GM21528 (cell line): ENCODE measurements around the gene ARHGAP27.
"Not testable (repeated sequence)": the region's sequence is repeated elsewhere in the genome, so short reads cannot be mapped to it uniquely, and the experiment has no call there.

Source experiments
- ATAC-seq: cut with Tn5 transposase; IDR thresholded peaks from one replicate; pipeline ENCODE4 v1.9.1; 2021; ENCODE audit warnings: mild to moderate bottlenecking, moderate library complexity; ENCODE audit not compliant: unreplicated experiment, low FRiP score

Gene ARHGAP27, protein sequence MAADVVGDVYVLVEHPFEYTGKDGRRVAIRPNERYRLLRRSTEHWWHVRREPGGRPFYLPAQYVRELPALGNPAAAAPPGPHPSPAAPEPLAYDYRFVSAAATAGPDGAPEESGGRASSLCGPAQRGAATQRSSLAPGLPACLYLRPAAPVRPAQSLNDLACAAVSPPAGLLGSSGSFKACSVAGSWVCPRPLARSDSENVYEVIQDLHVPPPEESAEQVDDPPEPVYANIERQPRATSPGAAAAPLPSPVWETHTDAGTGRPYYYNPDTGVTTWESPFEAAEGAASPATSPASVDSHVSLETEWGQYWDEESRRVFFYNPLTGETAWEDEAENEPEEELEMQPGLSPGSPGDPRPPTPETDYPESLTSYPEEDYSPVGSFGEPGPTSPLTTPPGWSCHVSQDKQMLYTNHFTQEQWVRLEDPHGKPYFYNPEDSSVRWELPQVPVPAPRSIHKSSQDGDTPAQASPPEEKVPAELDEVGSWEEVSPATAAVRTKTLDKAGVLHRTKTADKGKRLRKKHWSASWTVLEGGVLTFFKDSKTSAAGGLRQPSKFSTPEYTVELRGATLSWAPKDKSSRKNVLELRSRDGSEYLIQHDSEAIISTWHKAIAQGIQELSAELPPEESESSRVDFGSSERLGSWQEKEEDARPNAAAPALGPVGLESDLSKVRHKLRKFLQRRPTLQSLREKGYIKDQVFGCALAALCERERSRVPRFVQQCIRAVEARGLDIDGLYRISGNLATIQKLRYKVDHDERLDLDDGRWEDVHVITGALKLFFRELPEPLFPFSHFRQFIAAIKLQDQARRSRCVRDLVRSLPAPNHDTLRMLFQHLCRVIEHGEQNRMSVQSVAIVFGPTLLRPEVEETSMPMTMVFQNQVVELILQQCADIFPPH

DNA sequence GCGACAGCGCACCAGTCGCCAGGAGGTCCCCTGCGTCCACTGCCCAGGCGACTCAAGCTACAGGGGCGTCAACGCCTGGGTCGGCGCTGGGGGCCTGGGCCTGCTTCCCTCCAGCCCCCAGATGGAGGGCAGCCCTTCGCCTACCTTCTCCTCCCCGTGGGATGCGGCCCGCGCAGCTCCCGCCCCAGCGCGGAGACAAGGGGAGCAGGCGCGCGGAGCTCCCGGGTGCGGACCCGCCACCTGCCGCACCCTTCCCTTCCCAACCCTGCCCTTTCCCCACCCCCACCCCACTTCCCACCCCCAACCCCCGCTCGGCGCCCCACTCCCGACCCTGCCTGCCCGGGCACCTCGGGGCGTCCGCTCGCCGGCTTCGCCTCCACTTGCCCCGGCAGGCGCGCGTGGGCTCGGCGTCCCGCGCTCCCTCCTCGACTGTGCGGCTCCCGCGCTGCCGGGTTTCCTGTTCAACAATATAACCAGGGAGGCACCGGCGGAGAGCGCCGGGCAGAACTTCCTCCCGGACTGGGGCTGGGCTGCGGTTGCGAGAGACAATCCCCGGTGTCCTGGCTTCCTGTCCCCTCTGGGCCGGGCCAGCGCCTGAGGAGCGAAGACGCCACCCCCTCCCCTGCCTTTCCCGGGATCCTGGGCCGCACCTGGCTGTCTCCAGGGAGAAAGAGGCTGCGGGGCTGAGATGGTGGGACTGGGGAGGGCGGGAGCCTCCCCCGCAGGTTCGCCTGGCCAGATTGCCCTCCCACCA lies at the start of gene ARHGAP27:
ARHGAP27 (minus strand) TSS at position 466 of the 754 bp plus-strand sequence. CDS start 2,591 bp downstream, outside the sequence.
- ATAC-seq, result no peak

DNA sequence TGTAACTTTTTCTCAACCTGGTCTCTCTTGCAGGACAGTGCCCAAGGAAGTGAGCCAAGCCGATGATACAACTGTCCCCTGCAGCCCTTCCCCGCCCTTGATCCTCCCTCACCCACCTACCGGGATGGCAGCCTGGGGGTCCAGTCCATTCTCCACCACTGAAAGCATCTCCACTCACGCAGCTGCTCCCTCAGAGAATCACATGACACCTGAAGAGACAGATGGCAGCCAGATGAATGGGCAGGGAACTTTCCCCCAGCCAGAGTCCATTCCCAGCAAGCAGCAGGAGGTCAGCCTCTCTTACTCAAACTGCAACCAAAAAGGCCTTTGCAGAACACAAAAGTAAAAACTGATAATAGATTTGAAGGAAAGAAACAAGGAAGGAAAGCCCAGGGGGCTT lies 49.6 kb upstream of the ARHGAP27 start:
- not testable (repeated sequence) for ATAC-seq

DNA sequence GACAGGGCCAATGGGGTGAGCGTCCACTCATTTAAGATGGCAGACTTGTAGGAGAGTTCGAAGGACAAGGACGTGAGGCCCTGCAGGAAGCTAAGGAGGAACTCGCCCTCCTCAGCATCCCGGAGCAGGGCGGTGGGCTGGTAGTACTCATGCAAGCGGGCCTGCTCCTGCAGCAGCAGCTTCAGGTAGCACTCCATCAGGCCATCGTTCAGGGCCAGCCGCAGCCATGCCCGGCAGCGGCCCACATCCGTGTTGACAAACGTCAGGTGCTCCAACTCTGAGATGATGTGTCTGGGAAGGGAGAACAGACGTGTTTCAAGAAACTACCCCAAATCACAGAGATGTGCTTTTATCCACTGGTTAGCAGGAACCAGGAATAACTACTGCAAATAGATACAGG lies 42.8 kb upstream of the ARHGAP27 start:
- ATAC-seq, result not testable (repeated sequence)

DNA sequence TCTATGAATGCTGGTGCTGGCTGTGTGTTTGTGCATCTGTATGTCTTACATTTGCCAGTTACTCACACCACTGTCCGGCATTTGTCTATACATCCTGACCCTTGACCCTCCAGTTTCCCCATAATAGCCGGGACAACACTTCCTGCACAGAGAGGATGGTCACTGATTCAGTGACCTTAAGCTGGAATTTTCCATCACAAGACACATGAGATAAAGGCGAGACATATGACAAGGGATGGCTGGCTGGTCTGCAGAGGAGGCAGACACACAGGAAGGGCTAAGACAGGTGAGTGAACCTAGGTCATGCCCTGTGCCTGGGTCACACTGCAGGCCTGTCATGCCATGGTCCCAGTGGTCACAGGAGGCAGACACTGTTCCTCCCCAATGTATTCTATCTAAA lies 39.6 kb upstream of the ARHGAP27 start:
- not testable (repeated sequence) for ATAC-seq

DNA sequence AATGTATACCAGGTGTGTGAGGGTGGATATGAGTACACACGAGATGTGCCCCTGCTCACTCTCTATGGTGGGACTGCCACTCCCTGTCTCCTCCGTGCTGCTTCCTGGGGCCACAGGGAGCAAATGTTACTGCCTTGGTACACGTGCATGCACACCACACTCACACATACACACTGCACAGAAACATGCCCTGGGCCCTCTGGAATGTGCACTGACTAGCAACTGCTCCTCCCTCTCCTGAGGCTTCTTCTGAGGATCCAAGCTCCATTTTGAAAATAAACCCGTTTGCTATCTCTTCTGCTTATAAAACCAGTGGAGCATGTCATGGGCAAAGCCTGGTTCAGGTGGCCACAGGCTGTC lies 36.5 kb upstream of the ARHGAP27 start:
- ATAC-seq, result not testable (repeated sequence)

DNA sequence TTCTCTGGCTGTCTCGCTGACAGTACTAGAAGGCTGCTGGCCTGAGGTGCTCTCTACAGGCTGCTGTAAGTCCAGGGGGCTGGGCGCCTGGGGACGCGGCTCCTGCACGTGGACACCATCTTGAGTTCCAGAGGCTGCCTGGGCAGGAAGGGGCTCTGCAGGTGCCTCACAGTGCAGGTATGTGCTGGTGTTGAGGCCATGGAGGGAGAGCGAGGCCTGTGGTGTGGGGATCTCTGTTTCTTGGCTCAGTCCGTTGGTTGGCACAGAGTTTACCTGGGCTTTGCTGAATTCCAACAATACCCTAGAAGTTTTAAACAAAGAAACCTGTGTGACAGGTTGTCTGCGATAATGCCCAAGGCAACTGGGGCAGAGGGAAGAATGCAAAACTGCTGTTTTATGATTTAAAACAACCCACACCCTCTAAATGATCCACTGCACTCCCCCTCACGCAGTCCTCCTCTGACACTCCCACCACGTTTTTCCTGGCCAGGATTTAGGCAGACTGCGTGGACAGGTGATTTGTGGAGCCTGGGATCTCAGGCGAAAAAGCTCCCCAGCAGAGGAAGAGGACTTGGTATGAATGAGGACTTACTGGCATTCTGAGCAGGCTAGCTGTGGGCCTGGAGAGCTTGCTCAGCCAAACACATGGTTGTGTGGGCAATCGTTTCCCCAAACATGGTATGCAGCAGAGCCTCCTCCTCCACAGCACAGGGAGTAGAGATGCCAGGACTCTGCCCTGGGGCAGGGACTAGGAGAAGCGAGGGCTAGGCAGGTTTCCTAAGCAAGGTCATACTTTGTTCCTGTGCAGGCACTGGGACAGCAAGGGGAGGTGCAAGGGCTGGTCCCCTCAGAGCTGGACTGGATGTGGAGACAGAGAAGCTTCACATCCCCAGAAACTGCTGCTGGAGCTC lies 35.9 kb upstream of the ARHGAP27 start:
- not testable (repeated sequence) for ATAC-seq

DNA sequence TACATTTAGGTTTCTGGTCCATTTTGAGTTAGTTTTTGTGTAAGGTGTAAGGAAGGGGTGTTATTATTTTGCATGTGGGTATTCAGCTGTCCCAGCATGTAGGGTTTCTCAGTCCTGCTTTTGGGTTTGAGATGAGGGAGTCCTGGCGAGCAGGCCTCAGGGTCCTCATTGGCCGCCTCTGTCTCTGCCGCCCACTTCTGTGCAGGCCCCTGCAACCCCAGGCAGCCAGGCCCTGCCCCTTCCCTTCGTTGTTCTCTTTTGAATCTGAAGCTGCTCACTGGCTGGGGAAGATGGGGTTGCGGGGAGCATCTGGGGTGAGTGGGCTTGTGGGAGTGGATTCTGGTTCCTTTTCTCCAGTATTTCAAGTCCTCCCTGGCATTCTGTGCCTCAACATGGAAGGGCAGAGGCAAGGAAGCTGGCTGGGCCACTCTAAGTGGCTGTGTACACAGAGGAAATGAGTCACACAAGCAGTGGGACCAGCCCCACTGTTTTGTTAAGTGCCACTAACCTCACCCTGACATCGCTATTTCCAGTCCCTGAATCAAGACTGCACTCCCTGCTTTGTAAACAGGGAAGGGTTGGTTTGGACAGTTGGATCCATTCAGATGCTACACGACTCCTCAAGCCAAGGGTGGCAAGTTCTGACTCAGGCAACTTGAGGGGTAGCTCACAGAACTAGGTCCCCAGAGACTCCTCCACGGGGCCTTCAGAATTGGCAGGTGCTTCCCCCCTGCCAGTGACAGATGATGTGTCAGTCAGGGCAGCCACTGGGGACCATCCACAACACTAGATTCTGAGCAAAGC lies 29.1 kb upstream of the ARHGAP27 start:
- peak; percentile 57 for ATAC-seq

DNA sequence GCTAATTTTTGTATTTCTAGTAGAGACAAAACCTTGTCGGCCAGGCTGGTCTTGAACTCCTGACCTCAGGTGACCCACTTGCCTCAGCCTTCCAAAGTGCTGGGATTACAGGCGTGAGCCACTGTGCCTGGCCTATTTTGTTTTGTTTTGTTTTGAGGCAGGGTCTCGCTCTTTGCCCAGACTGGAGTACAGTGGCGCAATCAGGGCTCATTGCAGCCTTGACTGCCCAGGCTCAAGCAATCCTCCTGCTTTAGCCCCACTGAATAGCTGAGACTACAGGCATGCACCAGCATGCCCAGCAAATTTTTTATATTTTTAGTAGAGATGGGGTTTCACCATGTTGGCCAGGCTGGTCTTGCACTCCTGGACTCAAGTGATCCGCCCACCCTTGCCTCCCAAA lies 27.8 kb upstream of the ARHGAP27 start:
- ATAC-seq, result not testable (repeated sequence)

DNA sequence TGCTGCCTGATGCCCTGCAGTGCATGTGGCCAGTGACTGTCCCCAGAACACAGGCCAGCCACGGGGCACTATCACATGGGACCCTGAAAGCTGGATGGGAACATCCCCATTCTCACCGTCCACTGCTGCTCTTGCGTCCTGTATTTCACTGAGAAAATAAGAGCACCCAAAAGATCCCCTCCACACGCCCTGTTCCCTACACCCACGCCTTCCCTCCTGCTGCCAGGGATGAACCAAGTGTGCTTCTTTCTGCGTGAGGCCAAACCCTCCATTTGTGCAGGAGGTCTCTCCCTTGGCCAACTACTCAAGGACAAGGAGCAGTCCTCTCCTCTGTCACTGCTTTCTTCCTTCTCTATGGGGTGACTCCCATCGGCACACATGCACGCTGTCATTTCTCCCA lies 21.7 kb upstream of the ARHGAP27 start:
- not testable (repeated sequence) for ATAC-seq

DNA sequence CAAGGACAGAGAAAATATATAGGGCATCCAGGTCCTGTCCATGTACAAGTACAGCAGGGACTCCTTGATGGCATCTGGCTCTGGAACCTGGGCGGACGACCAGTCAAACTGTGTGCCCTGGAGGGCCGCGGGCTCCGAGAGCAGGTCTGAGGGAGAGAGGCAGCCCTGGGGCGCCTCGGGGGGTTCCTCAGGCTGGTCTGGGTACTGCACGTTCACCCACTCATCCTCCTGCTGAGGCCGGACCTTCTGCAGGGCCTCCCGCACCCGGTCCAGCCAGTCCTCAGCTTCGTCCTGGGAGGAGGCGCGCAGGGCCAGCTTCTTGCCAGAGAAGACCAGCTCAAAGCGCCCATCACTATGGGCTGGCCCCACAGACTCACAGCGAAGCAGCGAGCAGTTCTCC lies 21.1 kb upstream of the ARHGAP27 start:
- not testable (repeated sequence) for ATAC-seq

DNA sequence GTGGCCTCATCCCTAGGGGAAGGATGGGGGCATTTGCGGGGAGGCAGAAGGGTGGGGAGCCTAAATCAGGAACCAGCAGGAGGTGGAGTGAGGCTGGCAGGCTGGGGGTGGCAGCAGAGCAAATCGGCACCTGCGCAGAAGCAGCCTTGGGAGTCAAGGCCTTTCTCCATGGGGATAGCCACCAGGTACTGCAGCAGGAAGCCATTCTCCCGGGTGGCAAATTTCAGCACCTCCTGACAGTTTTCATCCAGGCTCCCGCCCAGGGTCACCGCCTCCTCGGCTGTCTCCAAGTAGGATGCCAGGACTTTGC lies 20.5 kb upstream of the ARHGAP27 start:
- not testable (repeated sequence) for ATAC-seq

DNA sequence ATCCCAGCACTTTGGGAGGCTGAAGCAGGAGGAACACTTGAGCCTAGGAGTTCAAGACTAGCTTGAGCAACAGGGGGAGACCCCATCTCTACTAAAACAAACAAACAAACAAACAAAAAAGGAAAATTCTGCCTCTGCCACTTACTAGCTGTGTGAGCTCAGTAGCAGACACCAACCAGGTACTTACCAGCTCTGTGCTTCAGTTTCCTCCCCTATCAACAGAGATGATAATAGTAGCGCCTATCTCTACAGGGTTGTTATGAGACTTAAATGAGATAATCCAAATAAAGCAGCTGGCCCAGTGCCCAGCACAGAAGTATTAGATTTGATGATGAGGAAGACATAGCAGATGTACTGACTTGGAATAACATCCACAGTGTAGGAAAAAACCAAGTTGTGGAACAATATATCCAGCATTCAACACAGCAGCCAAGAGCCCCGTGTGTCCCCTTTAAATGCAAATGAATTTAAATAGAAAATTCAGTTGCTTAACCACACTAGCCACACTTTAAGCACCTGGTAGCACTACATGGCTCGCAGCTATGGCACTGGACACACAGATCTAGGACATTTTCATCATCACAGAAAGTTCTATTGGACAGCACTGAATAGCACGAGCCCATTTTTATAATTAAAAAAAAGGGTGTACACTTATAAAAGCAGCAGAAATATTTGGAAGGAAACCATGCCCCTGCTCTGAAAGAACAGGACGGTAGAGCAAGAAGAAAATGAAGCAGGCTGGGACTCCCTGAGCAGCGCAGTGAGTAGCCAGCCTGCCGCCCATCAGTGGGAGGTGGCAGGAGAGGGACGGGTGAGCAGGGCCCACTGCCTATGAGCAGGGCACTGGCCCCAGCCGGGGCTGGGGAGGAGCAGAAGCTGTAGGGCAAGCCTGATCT lies 19.9 kb upstream of the ARHGAP27 start:
- not testable (repeated sequence) for ATAC-seq

DNA sequence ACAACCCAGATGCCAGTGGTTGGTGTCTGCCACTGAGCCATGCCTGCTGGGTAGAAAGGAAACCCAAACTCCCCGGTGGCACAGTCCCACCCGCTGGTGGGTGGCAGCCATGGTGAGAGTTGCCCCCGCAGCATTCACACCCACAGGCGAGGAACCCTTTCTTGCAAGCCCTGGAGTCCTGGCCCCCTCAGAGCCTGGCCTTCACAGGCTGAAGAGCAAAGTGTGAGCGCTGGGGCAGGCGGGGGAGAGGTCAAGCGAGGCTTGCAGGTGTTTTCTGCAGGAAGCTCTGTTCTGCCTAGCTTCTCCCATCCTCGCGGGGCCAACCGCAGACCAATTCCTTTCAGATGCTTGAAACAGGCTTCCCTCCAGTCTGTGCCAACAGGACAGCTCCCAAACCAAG lies 19.0 kb upstream of the ARHGAP27 start:
- ATAC-seq, result not testable (repeated sequence)

DNA sequence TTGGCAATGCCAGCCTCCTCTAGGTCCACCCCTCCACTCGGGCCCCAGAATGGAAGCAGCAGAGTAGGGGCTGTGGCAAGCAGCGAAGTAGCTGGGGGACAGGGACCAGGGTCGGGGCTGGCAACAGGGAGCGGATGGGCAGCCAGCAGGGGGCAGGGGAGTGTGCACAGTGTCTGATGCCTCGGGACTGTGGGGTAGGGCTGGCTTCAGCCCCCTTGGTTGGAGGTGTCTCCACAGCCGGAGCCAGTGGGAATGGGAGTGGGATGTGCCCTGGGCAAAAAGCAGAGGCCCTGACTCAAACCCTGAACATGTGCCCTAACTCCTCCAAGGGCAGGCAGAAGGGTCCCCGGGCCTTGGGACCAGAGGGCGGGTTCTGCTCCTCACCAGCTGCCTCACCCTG lies 18.5 kb upstream of the ARHGAP27 start:
- ATAC-seq, result no peak

DNA sequence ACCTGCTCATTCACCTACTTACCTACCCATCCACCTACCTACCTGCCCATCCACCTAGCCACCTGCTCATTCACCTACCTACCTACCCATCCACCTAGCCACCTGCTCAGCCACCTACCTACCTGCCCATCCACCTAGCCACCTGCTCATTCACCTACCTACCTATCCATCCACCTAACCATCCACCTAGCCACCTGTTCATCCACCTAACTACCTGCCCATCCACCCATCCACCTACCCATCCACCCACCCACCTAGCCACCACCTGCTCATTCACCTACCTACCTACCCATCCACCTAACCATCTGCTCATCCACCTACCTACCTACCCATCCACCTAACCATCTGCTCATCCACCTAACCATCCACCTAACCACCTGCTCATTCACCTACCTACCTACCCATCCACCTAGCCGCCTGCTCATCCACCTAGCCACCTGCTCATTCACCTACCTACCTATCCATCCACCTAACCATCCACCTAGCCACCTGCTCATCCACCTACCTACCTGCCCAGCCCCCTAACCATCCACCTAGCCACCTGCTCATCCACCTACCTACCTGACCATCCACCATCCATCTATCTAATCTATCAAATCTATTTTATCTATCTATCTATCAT lies 17.1 kb upstream of the ARHGAP27 start:
- not testable (repeated sequence) for ATAC-seq

DNA sequence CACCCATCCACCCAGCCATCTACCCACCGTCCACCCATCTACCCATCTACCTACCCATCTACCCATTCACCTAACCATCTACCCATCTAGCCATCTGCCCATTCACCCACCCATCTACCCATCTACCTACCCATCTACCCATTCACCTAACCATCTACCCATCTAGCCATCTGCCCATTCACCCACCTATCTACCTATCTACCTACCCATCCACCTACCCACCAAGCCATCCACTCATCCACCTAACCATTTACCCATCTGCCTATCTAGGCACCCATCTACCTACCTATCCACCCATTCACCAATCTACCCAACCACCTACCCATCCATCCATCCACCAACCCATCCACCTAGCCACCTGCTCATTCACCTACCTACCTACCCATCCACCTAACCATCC lies 16.6 kb upstream of the ARHGAP27 start:
- not testable (repeated sequence) for ATAC-seq

DNA sequence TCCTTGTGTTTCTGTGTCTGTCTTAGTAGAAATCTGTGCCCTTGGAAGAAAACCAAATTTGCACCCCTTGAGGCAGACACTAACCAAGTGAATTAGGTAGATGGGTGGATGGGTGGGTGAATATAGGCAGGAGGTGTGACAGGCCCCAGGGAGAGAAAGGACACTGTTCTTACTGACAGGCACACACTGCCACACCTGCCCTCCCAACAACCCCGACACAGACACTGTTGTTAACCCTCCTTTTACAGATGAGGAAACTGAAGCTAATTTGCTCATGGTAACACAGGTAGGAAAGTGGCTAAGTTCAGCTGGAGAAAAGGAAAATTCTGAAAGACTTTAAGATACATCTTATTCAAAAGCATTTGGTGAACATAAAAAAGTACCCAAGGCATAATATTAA lies 15.8 kb upstream of the ARHGAP27 start:
- not testable (repeated sequence) for ATAC-seq

DNA sequence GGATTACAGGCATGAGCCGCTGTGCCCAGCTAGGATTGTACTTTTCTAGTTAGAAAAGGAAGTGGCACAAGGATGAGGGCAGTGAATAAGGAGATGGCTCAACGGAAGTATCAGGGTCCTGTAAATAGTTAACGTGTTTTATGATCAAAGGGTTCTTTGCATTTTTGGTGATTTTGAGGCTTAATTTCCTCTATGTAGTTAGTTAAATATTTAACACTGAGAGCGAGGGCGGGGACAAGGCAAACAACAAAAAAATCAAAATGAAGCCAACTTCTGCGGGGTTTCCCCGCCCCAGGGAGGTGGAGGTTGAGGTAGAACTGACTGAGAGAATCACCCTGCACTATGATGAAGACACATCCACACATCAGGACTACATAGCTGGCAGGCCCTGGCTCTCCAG lies 15.4 kb upstream of the ARHGAP27 start:
- not testable (repeated sequence) for ATAC-seq
